ENCODE measurements around the gene TMEM121.
"Not testable (repeated sequence)": the region's sequence is repeated elsewhere in the genome, so short reads cannot be mapped to it uniquely, and the experiment has no call there.

Gene TMEM121

GRCh38 chr14:105528586-105529318 lies 2.4 kb downstream of the TMEM121 start:
- no peak for DNase-seq

- no peak for DNase-seq
Measured at GRCh38 chr14:105529319-105529568, 2.9 kb downstream of the TMEM121 start.

GRCh38 chr14:105529569-105530284 lies 3.3 kb downstream of the TMEM121 start:
- DNase-seq, result no peak

GRCh38 chr14:105530285-105531087 lies 4.1 kb downstream of the TMEM121 start:
- no peak for DNase-seq

GRCh38 chr14:105531088-105531893 lies 4.9 kb downstream of the TMEM121 start:
- DNase-seq, result no peak

- DNase-seq, result no peak
Measured at GRCh38 chr14:105531894-105532623, 5.7 kb downstream of the TMEM121 start.

GRCh38 chr14:105532735-105533141 lies 6.4 kb downstream of the TMEM121 start:
- DNase-seq, result peak; percentile 10

GRCh38 chr14:105533391-105533790 lies 7.0 kb downstream of the TMEM121 start:
- no peak for DNase-seq

- no peak for DNase-seq
Measured at GRCh38 chr14:105533811-105534498, 7.6 kb downstream of the TMEM121 start.

GRCh38 chr14:105534586-105534985 lies 8.2 kb downstream of the TMEM121 start:
- no peak for DNase-seq

GRCh38 chr14:105536051-105536450 lies 9.7 kb downstream of the TMEM121 start:
- DNase-seq, result no peak

- DNase-seq, result no peak
Measured at GRCh38 chr14:105536691-105537579, 10.6 kb downstream of the TMEM121 start.

- no peak for DNase-seq
Measured at GRCh38 chr14:105537580-105538474, 11.4 kb downstream of the TMEM121 start.

- no peak for DNase-seq
Measured at GRCh38 chr14:105538481-105539049, 12.2 kb downstream of the TMEM121 start.

GRCh38 chr14:105540811-105541210 lies 14.4 kb downstream of the TMEM121 start:
- no peak for DNase-seq

- no peak for DNase-seq
Measured at GRCh38 chr14:105541218-105541875, 15.0 kb downstream of the TMEM121 start.

- DNase-seq, result not testable (repeated sequence)
Measured at GRCh38 chr14:105545676-105546075, 19.3 kb downstream of the TMEM121 start.

GRCh38 chr14:105546410-105546809 lies 20.0 kb downstream of the TMEM121 start:
- DNase-seq, result not testable (repeated sequence)

GRCh38 chr14:105547072-105547471 lies 20.7 kb downstream of the TMEM121 start:
- DNase-seq, result not testable (repeated sequence)
